ENCODE data around the gene CHAMP1. TPM values are rescaled to one million over a fixed set of nuclear protein-coding genes. Genes with fewer than 3 reads are reported as not detected.

The CHAMP1 gene
- total and polyA plus RNA-seq, 2 of the 13 experiments (the other 11 are each of a cell fraction or from before 2014, with no cell fraction given), result 8.4 to 9.7 TPM

DNA sequence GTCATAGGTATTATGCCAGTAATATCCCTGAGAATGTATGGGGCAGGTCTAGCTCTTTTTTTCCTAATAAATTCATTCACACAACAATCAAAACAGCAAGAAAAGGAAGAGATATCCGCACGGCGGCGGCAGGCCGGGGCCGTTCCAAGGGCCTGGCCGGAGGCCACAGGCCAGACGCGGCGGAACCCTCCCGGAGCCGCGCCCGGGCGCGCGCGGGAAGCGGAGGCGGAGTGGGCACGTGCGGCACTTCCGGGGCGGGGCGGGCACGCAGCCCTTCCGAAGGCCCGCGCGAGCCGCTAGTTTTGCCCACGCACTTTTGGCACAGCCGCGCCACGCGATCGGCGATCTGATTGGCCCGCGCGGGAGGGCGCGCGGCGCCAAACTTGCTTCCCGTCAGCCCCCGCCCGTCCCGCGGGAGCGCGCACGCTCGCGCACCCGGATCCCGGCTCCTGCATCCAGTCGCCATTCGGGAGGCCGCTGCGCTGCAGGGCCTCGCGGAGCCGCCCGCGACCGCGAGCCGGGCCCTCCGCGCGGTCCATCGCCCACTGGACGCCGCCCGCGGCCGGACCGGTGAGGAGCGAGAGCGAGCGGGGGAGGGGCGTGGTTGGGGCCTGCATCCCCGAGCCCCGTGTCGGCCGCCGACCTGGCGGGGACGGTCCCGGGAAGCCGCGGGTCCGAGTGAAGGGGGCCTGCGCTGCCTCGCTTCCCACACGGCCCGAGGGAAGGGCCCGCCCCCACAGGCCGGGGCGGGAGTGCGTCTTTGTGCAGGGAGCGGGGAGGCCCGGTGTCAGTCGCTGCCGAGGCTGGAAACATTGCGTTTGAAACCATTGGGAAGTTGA lies at the start of gene CHAMP1 (continued):
- TF ChIP-seq, protein P1, sequence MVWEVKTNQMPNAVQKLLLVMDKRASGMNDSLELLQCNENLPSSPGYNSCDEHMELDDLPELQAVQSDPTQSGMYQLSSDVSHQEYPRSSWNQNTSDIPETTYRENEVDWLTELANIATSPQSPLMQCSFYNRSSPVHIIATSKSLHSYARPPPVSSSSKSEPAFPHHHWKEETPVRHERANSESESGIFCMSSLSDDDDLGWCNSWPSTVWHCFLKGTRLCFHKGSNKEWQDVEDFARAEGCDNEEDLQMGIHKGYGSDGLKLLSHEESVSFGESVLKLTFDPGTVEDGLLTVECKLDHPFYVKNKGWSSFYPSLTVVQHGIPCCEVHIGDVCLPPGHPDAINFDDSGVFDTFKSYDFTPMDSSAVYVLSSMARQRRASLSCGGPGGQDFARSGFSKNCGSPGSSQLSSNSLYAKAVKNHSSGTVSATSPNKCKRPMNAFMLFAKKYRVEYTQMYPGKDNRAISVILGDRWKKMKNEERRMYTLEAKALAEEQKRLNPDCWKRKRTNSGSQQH (CRISPR knock-in tag; IDR thresholded peaks at IDR 0.05; ENCODE audit: low read depth), result peak; percentile 73; the same call in 1 of the 2 replicates
- TF ChIP-seq NFKB2 (CRISPR knock-in tag; IDR thresholded peaks at IDR 0.05; ENCODE audit: borderline replicate concordance) (no peak; the same call in 1 of the 2 replicates), ZBTB20 (CRISPR knock-in tag; IDR thresholded peaks at IDR 0.05; ENCODE audit: borderline replicate concordance, low read depth) (peak; percentile 20; the same call in 1 of the 2 replicates), PAF1 (CRISPR knock-in tag; IDR thresholded peaks at IDR 0.05) (no peak), ZNF264 (CRISPR knock-in tag; IDR thresholded peaks at IDR 0.05) (0 out of 2 replicates have a peak, but pooled peaks have one; percentile 44), ZMYM4 (CRISPR knock-in tag; IDR thresholded peaks at IDR 0.05) (peak; percentile 51; the same call in 1 of the 2 replicates), STAT5B (CRISPR knock-in tag; IDR thresholded peaks at IDR 0.05) (no peak), FLYWCH1 (CRISPR knock-in tag; IDR thresholded peaks at IDR 0.05) (no peak), ZNF543 (CRISPR knock-in tag; IDR thresholded peaks at IDR 0.05) (no peak), PCBP2 (optimal IDR thresholded peaks at IDR 0.05; ENCODE audit: low read depth, low read length, poor library complexity, severe bottlenecking) (no peak), GABPB1 (CRISPR knock-in tag; IDR thresholded peaks at IDR 0.05) (peak; percentile 91), ZNF484 (CRISPR knock-in tag; IDR thresholded peaks at IDR 0.05; ENCODE audit: borderline replicate concordance, low read depth) (no peak), ZNF44 (CRISPR knock-in tag; IDR thresholded peaks at IDR 0.05) (no peak), KAT2B (IDR thresholded peaks at IDR 0.05; ENCODE audit: borderline replicate concordance, low read depth, low read length) (no peak), HOXD1 (CRISPR knock-in tag; IDR thresholded peaks at IDR 0.05) (no peak)
- TF ChIP-seq, protein P2, sequence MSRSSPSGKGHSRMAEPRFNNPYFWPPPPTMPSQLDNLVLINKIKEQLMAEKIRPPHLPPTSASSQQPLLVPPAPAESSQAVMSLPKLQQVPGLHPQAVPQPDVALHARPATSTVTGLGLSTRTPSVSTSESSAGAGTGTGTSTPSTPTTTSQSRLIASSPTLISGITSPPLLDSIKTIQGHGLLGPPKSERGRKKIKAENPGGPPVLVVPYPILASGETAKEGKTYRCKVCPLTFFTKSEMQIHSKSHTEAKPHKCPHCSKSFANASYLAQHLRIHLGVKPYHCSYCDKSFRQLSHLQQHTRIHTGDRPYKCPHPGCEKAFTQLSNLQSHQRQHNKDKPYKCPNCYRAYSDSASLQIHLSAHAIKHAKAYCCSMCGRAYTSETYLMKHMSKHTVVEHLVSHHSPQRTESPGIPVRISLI (CRISPR knock-in tag; IDR thresholded peaks at IDR 0.05; ENCODE audit: borderline replicate concordance), result no peak
- TF ChIP-seq, protein P3, sequence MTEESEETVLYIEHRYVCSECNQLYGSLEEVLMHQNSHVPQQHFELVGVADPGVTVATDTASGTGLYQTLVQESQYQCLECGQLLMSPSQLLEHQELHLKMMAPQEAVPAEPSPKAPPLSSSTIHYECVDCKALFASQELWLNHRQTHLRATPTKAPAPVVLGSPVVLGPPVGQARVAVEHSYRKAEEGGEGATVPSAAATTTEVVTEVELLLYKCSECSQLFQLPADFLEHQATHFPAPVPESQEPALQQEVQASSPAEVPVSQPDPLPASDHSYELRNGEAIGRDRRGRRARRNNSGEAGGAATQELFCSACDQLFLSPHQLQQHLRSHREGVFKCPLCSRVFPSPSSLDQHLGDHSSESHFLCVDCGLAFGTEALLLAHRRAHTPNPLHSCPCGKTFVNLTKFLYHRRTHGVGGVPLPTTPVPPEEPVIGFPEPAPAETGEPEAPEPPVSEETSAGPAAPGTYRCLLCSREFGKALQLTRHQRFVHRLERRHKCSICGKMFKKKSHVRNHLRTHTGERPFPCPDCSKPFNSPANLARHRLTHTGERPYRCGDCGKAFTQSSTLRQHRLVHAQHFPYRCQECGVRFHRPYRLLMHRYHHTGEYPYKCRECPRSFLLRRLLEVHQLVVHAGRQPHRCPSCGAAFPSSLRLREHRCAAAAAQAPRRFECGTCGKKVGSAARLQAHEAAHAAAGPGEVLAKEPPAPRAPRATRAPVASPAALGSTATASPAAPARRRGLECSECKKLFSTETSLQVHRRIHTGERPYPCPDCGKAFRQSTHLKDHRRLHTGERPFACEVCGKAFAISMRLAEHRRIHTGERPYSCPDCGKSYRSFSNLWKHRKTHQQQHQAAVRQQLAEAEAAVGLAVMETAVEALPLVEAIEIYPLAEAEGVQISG (CRISPR knock-in tag; IDR thresholded peaks at IDR 0.05), result peak; percentile 84
- TF ChIP-seq, protein P4, sequence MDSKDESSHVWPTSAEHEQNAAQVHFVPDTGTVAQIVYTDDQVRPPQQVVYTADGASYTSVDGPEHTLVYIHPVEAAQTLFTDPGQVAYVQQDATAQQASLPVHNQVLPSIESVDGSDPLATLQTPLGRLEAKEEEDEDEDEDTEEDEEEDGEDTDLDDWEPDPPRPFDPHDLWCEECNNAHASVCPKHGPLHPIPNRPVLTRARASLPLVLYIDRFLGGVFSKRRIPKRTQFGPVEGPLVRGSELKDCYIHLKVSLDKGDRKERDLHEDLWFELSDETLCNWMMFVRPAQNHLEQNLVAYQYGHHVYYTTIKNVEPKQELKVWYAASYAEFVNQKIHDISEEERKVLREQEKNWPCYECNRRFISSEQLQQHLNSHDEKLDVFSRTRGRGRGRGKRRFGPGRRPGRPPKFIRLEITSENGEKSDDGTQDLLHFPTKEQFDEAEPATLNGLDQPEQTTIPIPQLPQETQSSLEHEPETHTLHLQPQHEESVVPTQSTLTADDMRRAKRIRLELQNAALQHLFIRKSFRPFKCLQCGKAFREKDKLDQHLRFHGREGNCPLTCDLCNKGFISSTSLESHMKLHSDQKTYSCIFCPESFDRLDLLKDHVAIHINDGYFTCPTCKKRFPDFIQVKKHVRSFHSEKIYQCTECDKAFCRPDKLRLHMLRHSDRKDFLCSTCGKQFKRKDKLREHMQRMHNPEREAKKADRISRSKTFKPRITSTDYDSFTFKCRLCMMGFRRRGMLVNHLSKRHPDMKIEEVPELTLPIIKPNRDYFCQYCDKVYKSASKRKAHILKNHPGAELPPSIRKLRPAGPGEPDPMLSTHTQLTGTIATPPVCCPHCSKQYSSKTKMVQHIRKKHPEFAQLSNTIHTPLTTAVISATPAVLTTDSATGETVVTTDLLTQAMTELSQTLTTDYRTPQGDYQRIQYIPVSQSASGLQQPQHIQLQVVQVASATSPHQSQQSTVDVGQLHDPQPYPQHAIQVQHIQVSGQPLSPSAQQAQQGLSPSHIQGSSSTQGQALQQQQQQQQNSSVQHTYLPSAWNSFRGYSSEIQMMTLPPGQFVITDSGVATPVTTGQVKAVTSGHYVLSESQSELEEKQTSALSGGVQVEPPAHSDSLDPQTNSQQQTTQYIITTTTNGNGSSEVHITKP (CRISPR knock-in tag; IDR thresholded peaks at IDR 0.05; ENCODE audit: low read depth), result no peak
- TF ChIP-seq, protein P5, sequence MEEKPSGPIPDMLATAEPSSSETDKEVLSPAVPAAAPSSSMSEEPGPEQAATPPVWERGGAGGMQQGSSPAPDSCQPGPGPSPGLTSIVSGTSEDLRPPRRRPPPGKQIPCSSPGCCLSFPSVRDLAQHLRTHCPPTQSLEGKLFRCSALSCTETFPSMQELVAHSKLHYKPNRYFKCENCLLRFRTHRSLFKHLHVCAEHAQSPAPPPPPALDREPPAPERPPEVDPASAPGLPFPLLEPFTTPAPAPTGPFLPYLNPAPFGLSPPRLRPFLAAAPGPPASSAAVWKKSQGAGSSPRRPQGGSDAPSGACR (CRISPR knock-in tag; IDR thresholded peaks at IDR 0.05), result no peak
